NCI-H526 treated with DMSO at 0.1 percent for 48 hours (cell line): ENCODE data around the gene PTPRD.

Experiments
- DNase-seq: peaks from one replicate; lab custom pipeline; 2025; lab: John Stamatoyannopoulos, UW

The PTPRD gene

DNA sequence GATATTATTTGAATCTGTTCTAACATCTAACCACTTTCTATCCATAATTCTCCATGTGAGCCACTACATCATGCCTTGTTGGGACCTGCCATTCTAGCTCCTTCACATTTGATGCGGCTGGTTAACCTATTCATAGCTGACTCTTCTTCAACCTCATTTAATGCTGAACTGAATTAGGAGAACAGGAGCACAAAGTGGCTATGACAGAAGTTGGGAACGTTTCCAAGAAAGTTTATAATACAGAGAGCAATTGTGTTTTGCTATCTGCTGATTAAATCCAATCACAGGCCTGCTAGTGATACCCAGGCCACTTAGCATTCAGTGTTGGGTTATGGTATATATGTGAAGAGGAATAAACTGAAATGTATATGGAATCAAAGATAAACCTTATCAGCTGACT lies 440.3 kb downstream of the PTPRD start:
- DNase-seq, result no peak

- DNase-seq, result no peak
Observed at GRCh38 chr9:10168241-10168640, 444.6 kb downstream of the PTPRD start.

DNA sequence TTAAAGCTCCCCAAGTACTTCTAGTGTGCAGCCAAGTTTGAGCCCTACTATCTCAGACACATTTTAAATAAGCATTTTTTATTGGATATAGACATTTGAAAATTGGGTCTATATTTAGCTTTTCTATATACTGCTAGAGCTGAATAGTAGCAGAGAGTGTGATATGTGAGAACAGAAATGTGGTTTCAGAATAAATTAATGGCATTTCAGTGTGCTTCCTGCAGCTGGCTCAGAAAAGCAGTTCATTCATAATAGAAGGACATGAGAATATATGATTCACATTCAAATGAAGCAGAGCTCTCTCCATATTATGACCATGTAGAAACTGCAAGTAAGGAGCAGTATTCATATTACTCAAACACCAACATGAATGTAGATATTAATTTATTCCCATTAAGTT lies 464.0 kb downstream of the PTPRD start:
- no peak for DNase-seq

GRCh38 chr9:10146517-10147331 lies 466.1 kb downstream of the PTPRD start:
- DNase-seq, result no peak

GRCh38 chr9:10144355-10144754 lies 468.4 kb downstream of the PTPRD start:
- no peak for DNase-seq

- DNase-seq, result no peak
Observed at GRCh38 chr9:10135553-10135952, 477.2 kb downstream of the PTPRD start.

- no peak for DNase-seq
Observed at GRCh38 chr9:10134266-10134665, 478.5 kb downstream of the PTPRD start.

DNA sequence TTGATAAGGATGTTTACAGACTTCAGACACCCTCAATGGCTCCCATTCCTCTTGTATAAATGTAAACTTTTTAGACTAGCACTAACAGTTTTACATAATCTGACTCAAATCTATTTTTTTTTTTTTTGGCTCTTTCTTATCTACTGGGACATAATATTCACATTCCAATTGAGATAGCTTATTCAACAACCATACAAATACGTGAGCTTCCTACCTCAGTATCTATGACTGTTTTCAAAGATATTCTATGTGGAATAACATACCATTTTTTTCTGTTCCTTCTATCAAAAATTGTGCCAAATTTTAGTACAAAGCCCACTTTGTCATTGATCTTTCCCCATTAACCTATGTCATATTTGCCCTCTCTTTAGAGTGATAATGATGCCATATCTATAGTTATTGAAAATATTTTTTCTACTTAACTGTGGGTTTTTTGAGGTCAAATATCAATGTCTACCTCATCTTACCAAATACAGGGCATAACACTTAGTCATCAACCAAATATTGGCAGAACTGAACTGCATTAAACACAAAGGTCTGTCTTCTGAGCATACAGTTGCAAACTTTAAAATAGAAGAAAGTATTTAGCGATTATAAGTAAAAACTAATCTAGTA lies 482.6 kb downstream of the PTPRD start:
- no peak for DNase-seq

GRCh38 chr9:10127867-10128266 lies 484.9 kb downstream of the PTPRD start:
- DNase-seq, result no peak

- DNase-seq, result no peak
Observed at GRCh38 chr9:10112798-10113197, 500.0 kb downstream of the PTPRD start.

DNA sequence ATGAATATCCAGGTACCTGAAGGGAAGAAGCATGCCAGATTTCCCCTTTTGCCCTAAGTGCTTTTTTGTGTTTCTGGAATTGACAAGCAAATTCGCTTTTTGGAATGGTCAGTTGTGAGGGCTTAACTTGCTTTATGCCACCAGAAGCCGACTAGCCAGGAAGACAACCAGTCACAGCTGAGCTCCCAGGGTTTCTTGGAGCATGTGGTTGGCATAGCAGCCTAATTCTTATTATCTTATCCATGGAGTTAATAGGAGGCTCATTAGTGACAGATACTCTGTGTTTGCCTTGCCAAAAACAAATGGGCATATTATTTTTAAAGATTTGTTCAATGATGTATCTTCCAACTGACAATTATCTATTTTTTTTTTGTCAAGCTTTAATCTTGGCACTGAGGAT lies 500.7 kb downstream of the PTPRD start:
- no peak for DNase-seq

DNA sequence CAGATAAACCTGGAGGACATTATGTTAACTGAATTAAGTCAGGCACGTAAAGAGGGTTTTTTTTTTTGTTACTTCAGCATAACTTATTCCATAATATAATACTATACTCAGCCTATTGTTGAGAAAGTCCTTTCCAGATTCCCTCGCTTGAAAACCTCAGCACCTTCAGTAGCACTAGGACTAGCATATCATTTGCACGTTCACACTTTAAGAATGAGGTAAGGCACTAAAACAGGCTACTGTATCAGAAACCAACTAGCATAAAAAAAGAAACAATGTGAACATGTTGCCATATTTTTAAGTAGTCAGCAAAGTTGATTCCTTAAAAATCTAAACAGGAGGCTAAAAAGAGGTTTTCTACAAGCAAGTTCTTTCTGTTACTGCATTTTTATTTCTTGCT lies 504.0 kb downstream of the PTPRD start:
- no peak for DNase-seq

GRCh38 chr9:10104774-10105173 lies 508.0 kb downstream of the PTPRD start:
- no peak for DNase-seq

DNA sequence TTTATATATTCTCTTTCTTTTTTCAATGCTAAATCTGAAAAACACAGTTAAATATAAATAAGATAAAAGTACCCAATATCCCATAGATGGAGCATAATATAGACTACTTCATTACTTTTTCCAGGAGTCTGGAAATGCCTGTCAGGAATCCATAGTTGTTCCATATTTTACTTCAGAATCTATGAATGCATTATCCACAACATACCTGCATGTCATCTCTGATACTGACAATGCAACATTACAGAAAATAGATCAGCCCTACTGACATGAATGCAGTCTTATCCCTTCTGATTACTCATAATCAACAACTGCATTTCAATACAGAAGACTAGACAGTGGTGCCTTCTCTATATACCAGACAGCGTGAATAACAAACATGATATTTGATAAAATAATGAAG lies 517.6 kb downstream of the PTPRD start:
- DNase-seq, result no peak

- no peak for DNase-seq
Observed at GRCh38 chr9:10094563-10094962, 518.2 kb downstream of the PTPRD start.

DNA sequence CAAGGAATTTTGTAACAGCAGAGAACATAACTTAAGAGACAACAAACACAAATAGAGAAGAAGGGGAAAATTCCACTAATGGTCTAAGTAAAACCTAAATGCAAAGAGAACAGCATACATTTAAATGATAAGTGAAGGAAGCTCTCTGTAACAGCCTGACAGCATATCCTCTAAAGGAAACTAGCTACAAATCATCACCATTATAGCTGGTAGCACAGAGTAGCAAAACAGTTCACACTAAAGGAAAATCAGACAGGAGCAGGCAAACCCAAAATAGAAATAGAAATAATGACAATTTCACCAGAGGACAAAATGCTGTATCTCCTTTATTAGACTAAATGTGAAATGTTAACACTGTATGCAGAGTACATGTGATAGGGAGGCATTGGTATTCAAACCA lies 532.8 kb downstream of the PTPRD start:
- no peak for DNase-seq

GRCh38 chr9:10079284-10079964 lies 533.4 kb downstream of the PTPRD start:
- no peak for DNase-seq

DNA sequence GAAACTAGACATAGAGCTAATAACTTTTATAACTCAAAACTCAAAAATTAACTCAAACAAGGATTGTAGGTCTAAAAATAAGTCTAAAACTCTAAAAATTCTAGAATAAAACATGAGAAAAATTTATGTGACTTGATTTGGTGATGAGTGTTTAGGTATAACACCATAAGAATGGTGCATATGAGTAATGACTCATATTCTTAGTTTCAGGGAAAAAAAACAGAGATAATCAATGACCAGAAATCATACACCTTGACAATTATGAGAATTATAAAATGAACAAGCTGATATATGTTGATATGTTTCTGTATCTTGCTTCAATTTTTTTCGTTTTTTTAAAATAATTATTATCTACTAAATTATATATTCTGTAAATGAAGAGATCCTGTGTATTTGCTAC lies 541.2 kb downstream of the PTPRD start:
- DNase-seq, result no peak

DNA sequence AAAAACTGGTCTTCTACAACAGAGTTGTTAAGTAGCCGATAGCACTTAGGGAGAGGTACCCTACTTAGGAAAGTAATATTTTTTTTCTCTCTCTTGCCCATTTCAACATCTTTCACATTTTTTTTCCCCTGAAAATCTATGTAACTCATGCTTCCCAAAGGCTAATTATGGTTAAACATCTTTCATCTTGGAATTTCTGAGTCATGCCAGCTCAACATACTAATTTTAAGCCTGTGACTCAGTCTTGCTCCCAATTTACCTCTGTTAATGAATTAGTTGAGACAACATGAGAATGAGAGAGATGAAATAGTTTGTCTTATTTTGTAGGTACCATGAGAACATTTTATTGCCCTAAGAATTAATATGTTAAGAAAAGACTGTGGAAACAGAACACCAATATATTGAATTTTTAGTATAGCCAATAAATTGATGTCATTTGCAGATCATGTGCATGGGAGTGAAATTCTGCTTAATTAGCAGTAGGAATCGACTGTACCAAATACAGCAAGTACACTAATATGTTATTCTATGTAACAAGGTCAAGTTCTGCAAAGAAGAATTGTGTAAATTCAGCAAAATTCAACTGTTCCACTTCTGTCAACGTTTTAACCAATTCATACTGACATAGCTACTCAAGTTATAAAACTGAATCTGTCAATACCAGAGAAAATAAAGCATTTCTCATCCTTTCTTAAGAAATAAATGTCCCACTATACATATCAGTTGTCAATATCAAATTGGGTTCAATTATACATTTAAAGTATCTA lies 550.0 kb downstream of the PTPRD start:
- DNase-seq, result no peak

DNA sequence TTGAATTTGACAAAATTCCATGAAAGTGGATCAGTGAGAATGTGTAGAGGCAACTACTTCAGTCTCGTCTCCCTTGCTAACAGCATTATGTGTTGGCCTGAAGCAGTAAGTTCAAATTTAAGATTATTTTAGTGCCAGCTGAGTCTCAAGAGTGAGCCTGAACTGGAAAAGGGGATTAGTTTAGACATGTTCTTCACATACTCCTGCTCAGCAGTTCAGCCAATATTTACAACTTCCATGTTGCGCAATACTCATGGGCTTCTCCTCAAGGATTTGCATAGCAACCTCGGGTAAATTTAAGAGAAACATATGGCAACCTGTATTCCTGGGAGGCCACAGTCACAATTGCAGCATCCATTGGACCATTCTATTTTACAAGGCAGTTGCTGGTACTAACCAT lies 553.8 kb downstream of the PTPRD start:
- DNase-seq, result peak; percentile 37

DNA sequence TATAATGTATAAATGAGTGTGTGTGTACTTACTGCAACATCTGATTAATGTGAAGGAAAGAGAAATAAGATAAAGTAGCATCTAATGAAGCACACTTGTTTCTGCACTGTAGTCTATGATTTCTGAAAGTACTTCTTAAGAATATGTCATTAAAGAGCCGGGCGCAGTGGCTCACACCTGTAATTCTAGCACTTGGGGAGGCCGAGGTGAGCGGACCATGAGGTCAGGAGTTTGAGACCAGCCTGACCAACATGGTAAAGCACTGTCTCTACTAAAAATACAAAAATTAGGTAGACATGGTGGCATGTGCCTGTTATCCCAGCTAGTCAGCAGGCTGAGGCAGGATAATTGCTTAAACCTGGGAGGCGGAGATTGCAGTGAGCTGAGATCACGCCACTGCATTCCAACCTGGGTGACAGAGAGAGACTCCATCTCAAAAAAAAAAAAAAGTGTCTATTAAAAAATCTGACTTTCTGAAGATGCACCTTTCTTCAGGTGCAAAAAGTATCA lies 556.9 kb downstream of the PTPRD start:
- no peak for DNase-seq

DNA sequence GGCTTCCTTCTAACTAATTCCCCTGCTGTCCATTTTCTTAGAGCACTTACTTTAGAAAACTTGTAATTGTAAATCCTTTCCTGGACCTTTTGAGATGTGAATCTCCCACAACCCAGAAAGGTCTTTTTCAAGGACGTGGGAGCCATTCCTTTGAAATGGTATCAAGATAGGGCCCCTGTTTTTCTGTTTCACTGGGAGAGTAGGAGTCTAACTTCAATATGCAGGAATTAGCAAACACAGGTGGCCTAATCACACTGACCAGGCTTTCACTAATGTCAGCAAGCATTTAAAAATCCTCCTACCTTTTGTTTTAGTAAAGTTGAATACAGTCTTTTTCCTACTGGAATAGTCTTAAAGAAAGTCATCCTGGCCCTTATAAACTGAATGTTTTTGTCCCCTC lies 558.3 kb downstream of the PTPRD start:
- DNase-seq, result no peak
